Activated naive CD4-positive, alpha-beta T cell treated with anti-CD3 and anti-CD28 coated beads, Interleukin-2, amount 50 U/mL, for 24 hours (primary cell): ENCODE results near the gene SCN5A.
"Not testable (repeated sequence)": the region's sequence is repeated elsewhere in the genome, so short reads cannot be mapped to it uniquely, and the experiment has no call there.

Experiments used
- H3K27ac Mint-ChIP-seq: one replicate; pipeline ENCODE4 v1.8.0; 2021; ENCODE audit warnings: mild to moderate bottlenecking, mixed read lengths
- H3K27me3 Mint-ChIP-seq: one replicate; pipeline ENCODE4 v1.8.0; 2021; ENCODE audit warnings: mixed read lengths
- H3K36me3 Mint-ChIP-seq: one replicate; pipeline ENCODE4 v1.8.0; 2021; ENCODE audit warnings: mixed read lengths
- H3K4me1 Mint-ChIP-seq: one replicate; pipeline ENCODE4 v1.8.0; 2021; ENCODE audit warnings: mixed read lengths
- H3K4me3 Mint-ChIP-seq: one replicate; pipeline ENCODE4 v1.8.0; 2021; ENCODE audit warnings: mild to moderate bottlenecking, mixed read lengths
- H3K9me3 Mint-ChIP-seq: one replicate; pipeline ENCODE4 v1.8.0; 2021; ENCODE audit warnings: mixed read lengths

The SCN5A gene

DNA sequence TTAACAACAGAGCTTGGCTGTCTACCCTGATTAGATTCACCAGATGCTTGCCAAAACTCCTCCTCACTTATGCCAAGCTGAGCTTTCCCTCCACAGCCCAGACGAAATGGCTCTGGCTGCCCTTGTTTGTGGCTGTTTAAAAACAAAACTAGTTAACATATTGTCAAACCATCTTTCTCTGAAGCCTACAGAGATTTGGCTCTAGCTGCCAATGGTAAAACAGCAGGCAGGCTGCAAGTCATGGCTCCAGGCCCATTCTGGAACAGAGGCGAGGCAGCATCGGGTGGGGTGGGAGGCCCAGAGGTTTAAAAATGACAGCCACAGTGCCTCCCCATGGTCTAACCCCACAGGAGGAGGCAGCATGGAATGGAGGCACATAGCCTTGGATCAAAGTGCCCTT, 75.9 kb downstream of the SCN5A start:
- Mint-ChIP-seq H3K27ac (no peak overlapping the region), H3K9me3 (no peaks in the 10 kb centered on the region), H3K4me3 (no peak overlapping the region), H3K4me1 (no peaks in the 10 kb centered on the region), H3K36me3 (no peaks in the 10 kb centered on the region), H3K27me3 (peaks cover 3% of the 10 kb centered on the region)

DNA sequence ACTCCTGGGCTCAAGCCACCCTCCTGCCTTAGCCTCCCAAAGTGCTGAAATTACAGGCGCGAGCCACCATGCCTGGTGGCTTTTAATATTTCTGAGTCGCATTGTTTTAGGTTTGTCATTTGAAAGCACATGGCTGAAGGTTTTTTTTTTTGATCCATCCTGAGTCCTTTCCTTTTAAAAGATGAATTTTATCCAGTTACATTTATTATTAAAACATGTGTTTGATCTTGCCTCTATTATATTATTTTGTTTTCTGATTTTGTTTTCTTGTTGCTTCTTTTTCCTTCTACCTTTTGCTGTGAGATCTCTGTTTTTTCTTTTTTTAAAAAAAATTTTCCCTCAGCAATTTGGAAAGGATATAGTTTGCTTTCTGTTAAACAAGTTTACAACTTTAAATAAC, 76.4 kb downstream of the SCN5A start:
- Mint-ChIP-seq H3K27ac (no peak overlapping the region), H3K36me3 (no peaks in the 10 kb centered on the region), H3K9me3 (no peaks in the 10 kb centered on the region), H3K27me3 (peaks cover 3% of the 10 kb centered on the region), H3K4me3 (no peak overlapping the region), H3K4me1 (no peaks in the 10 kb centered on the region)

DNA sequence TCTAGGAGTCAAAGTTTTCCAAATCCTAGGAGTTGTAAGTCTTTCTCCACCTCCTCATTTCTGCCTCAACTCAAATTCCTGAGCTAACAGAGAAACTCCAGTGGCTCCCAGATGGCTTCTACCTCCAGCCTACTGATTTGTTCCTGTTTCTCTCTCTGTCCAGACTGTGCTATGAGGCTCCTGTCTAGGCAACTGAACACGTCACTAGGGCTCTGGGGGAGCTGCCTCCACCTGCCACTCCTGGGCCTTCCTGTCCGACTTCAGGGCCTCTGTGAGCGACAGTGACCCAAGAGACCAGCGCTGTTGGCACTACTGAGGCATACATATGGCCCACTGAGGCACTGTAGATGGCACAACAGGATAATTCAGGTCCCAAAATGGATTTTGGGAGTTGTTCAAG, 82.0 kb downstream of the SCN5A start:
- Mint-ChIP-seq H3K4me3 (no peak overlapping the region), H3K27me3 (no peaks in the 10 kb centered on the region), H3K27ac (no peak overlapping the region), H3K9me3 (no peaks in the 10 kb centered on the region), H3K4me1 (no peaks in the 10 kb centered on the region), H3K36me3 (no peaks in the 10 kb centered on the region)

DNA sequence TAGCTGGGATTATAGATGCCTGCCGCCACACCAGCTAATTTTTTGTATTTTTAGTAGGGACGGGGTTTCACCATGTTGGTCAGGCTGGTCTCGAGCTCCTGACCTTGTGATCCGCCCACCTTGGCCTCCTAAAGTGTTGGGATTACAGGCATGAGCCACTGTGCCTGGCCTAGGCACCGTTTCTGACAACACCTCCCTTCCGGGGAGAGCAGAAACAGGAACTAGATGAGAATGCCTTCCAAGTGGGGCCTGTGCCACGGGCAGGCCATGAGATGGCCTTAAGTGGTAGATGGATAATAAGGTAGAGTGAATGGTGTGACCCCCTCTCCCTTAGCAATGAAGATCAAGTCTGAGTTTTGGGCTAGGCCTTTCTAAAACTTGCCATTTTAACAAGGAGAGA, 82.7 kb downstream of the SCN5A start:
- not testable (repeated sequence) for H3K4me3 Mint-ChIP-seq, H3K27ac Mint-ChIP-seq, H3K36me3 Mint-ChIP-seq, H3K27me3 Mint-ChIP-seq, H3K9me3 Mint-ChIP-seq, H3K4me1 Mint-ChIP-seq

DNA sequence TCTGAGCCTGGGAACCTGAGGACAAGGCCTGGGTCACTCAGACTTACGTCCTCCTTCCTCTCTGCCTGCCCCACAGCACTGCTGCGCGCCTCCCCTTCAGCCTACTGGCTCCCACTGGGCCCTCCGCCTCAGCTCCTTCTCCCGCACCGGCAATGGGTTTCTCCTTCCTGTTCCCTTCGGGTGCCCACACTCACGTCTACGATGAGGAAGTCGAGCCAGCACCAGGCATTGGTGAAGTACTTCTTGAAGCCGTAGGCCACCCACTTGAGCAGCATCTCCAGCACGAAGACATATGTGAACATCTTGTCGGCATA, 83.3 kb downstream of the SCN5A start:
- Mint-ChIP-seq H3K9me3 (no peaks in the 10 kb centered on the region), H3K27ac (no peak overlapping the region), H3K27me3 (no peaks in the 10 kb centered on the region), H3K4me1 (no peaks in the 10 kb centered on the region), H3K36me3 (no peaks in the 10 kb centered on the region), H3K4me3 (no peak overlapping the region)

DNA sequence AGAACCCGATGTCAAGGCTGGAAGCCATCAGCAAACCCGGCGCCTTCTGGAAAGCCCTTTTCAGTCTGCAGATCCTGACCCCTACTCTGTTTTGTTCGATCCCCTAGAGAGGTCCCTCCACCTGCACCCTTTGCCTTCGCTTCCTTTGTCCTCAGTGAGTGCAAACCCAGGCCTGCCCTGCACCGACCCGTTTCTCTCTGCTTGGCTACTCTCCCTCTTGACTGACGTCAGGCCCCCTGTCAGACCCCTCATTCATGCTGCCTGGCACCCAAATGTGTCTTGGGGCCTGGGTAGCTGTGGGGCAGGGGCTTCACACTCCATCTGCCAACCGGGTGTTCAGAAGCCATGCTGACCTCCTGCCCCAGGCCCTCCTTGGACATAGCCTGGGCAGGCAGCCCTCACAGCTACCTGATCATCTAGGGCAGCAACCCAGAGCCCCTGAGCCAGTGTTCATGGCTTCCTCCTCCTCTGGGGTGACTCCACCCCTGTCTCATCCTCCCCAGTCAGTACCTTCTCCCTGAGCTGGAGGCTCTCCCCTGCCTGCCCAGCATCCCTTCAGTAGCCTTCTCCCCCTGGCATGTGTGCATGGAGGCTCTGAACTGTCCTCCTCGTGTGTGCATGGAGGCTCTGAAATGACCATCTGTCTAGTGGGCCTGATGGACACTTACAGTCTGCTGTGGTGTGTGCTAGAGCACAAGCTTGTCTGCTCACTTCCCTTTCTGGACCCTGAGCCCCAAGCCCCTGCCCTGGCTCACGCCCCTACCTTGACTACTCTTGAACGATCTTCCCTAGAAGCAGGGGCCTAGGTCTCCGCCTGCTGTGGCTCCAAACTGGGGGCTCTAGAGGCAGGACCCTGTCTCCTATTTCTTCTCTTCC, 83.9 kb downstream of the SCN5A start:
- Mint-ChIP-seq H3K36me3 (no peaks in the 10 kb centered on the region), H3K4me1 (no peaks in the 10 kb centered on the region), H3K27ac (no peak overlapping the region), H3K4me3 (no peak overlapping the region), H3K9me3 (no peaks in the 10 kb centered on the region), H3K27me3 (no peaks in the 10 kb centered on the region)

DNA sequence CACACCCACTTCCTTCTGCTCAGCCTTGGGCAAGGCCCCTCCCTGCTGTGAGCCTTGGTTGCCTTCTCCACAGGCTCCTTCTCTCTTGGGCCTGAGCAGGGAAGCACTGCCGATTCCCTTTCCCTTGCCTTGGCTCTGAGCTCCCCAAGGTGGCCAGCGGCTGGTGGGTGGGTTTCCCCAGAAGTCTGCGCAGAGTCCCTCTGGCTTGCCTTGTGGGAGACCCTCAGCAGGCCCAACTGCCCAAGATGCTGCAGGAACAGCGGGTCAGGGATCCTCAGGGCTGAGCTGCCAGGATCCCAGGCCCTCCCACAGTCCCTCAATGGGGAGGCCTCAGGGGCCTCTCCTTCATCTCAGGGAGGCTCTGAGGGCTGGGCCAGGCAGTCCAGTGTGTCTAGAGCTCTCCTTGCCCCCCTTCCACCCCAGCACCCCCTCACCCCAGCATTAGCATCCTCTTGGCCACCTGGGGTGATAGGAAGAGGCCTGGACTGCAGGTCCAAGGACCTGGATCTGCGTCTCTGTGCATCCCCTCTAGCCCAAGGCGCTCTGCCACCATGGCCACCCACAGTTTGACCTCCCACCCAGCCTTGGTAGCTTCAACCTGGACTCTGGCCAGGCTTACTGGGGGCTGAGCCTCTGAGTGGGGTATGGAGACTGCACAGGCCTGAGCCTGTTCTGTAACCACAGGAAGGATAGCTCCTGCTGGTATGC, 84.7 kb downstream of the SCN5A start:
- Mint-ChIP-seq H3K4me1 (no peaks in the 10 kb centered on the region), H3K27me3 (no peaks in the 10 kb centered on the region), H3K9me3 (no peaks in the 10 kb centered on the region), H3K4me3 (no peak overlapping the region), H3K27ac (no peak overlapping the region), H3K36me3 (no peaks in the 10 kb centered on the region)

DNA sequence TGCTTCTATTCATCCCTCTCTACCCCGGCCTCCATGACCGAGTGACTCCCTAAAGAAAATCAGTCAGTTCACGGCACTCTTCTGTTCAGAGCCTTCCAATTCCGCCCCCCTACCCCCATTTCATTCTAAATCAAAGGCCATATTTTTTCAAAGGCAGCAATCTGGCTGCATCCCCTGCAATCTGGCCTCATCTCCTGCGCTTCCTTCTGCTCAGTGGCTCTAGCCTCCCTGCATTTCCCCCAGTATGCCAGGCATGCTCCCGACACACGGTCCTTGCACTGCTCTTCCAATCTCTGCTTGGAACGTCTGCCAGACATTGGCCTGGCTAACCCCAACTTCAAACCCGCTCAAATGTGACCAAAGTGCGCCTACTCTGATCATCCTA, 85.6 kb downstream of the SCN5A start:
- no peaks in the 10 kb centered on the region for H3K9me3 Mint-ChIP-seq
- H3K4me1 Mint-ChIP-seq = no peaks in the 10 kb centered on the region

DNA sequence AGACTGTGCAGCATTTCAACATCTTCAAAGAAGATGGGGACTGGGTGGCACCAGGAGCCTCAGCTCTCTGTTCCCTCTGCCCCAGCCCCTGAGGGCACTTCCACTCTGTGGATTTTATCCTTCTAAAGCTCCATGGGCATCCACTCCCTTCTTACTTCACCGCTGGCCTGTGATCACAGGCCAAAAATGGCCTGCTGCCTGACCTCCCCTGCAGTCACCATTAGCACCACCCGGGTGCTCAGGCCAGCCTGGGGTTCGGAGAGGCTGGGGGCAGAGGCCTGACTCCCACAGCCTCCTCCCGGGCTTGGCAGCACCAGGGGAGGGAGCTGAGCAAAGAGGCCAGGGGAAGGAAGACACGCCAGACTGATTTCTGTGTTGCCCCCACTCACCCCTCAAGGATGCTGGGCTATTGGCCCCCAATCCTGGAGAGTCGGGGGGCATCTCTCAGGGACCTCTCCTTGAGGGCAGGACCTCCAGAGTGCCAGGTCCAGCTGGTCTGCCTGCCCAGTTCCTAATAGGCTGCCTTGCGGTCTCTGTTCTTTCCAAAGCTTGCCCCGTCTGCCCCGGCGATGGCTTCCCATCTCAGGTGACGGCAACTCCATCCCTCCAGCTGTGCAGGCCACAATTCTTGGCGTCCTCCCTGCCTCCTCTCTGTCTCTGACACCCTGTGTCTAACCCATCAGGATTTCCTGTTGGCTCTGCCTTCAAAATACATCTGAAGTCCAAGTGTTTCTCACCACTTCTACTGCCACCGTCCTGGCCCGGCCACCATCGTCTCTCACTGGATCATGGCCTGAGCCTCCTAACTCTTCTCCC, 86.2 kb downstream of the SCN5A start:
- H3K36me3 Mint-ChIP-seq = no peaks in the 10 kb centered on the region

More for the DNA sequence above, 85.6 kb downstream of the SCN5A start:
- H3K27me3 Mint-ChIP-seq = no peaks in the 10 kb centered on the region
- no peak overlapping the region for H3K4me3 Mint-ChIP-seq
- H3K36me3 Mint-ChIP-seq = no peaks in the 10 kb centered on the region
- H3K27ac Mint-ChIP-seq = no peak overlapping the region

DNA sequence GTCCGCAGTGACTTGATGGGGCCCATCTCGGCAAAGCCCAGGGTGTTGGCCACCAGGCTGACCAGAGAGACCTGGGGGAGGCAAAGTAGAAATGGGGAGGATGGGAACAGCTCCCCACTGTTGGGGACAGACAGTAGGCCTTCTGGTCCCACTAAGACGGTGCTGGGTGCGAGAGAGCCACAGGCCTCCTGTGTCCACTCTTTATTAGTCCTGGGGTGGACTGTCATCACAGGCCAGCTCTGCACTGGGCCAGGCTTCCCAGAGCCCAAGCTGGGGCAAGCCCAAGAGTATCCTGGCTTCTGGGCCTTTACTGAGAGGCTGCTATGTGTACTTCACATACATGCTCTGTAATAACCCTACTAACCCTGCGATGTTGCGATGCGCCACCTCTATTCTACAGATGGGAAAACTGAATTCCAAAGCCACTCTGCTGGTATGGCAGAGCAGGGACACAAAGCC, 87.0 kb downstream of the SCN5A start:
- no peak overlapping the region for H3K27ac Mint-ChIP-seq
- no peaks in the 10 kb centered on the region for H3K9me3 Mint-ChIP-seq
- H3K36me3 Mint-ChIP-seq = no peaks in the 10 kb centered on the region
- no peaks in the 10 kb centered on the region for H3K4me1 Mint-ChIP-seq
- H3K4me3 Mint-ChIP-seq = no peak overlapping the region
- no peaks in the 10 kb centered on the region for H3K27me3 Mint-ChIP-seq

More for the DNA sequence above, 86.2 kb downstream of the SCN5A start:
- Mint-ChIP-seq H3K27me3 (no peaks in the 10 kb centered on the region), H3K4me1 (no peaks in the 10 kb centered on the region), H3K9me3 (no peaks in the 10 kb centered on the region), H3K27ac (no peak overlapping the region), H3K4me3 (no peak overlapping the region)

DNA sequence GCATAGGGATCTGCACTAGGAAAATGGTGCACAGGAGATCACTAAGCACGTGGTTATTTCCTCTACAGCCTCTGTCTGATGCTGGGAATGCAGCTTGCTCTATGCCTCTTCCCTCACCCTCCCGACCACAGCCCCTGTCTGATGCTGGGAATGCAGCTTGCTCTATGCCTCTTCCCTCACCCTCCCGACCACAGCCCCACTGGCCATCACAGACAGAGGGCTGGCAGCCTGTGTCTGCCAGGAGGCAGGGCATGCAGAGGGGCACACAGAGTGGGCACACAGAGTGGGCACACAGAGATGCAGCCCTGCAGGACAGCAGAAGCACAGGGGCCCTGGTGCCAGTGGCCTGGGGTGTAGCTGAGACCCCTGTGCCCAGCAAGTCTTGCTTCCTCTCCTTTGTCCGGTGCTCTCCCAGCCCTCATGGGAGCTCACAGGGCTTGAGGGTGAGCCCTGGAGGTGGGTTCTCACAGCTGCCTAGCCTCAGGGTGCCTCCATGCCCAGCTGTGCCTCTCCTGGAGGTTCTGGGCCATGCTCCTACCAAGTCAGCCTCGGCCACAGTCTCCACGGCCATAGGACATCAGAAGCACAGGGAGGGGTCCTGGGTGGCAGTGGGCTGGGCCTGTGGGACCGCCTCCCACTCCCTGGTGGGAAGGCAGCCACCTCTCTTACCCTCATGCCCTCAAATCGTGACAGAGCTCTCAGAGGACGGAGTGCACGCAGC, 87.6 kb downstream of the SCN5A start:
- no peak overlapping the region for H3K27ac Mint-ChIP-seq
- H3K4me1 Mint-ChIP-seq = no peaks in the 10 kb centered on the region
- H3K27me3 Mint-ChIP-seq = no peaks in the 10 kb centered on the region
- no peaks in the 10 kb centered on the region for H3K36me3 Mint-ChIP-seq
- no peaks in the 10 kb centered on the region for H3K9me3 Mint-ChIP-seq
- no peak overlapping the region for H3K4me3 Mint-ChIP-seq

DNA sequence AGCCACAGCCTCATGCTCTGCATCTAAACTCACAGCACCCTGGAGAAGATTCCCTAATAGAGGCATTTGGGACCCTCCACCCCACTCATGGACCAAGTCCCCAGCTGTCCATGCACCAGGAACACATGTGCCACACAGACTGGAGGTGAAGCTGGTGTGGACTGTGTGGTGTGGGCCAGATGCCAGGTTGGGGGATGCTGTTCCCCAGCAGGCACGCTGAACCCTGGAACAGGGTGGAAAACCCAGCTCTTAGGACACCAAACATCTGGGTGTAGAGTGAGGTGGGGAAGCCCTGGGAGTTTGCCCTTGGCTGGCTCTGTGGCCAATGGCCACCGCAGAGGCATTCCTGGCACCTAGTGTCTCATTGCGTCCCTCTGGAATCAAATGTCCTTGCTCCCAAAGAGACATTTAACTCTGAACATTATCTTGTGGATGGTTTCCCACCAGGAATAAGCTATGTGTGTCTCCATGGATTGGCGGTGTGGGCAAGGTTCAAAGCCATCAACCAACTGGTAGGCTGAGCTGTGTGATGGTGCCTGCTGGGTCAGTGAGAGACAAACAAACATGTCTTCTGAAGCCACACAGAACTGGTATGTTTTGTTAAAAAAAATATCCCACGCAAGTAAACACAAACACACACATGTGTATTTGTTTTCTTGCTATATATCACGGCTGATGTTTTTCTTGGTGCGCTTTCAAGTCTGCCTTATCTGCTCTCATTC, 88.3 kb downstream of the SCN5A start:
- H3K4me1 Mint-ChIP-seq = no peaks in the 10 kb centered on the region
- no peaks in the 10 kb centered on the region for H3K36me3 Mint-ChIP-seq
- no peaks in the 10 kb centered on the region for H3K27me3 Mint-ChIP-seq
- no peak overlapping the region for H3K27ac Mint-ChIP-seq
- no peak overlapping the region for H3K4me3 Mint-ChIP-seq
- H3K9me3 Mint-ChIP-seq = no peaks in the 10 kb centered on the region

DNA sequence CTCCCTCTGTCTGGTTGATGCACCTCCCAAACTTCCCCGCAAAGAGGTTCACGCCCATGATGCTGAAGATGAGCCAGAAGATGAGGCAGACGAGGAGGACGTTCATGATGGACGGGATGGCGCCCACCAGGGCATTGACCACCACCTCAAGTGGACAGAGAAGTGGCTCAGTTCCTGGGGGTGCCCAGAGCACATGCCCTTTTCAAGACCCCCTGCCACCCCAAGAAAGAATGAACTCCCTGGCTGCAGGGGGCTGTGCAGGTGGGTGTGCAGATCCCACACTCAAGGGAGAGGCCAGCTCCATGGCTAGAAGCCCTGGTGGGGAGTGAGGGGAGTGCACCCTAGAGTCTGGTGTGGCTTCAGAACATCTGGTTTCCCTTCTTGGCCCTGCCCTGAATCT, 89.2 kb downstream of the SCN5A start:
- no peaks in the 10 kb centered on the region for H3K9me3 Mint-ChIP-seq
- H3K36me3 Mint-ChIP-seq = no peaks in the 10 kb centered on the region
- H3K27me3 Mint-ChIP-seq = no peaks in the 10 kb centered on the region
- no peak overlapping the region for H3K27ac Mint-ChIP-seq
- H3K4me1 Mint-ChIP-seq = no peaks in the 10 kb centered on the region
- H3K4me3 Mint-ChIP-seq = no peak overlapping the region

DNA sequence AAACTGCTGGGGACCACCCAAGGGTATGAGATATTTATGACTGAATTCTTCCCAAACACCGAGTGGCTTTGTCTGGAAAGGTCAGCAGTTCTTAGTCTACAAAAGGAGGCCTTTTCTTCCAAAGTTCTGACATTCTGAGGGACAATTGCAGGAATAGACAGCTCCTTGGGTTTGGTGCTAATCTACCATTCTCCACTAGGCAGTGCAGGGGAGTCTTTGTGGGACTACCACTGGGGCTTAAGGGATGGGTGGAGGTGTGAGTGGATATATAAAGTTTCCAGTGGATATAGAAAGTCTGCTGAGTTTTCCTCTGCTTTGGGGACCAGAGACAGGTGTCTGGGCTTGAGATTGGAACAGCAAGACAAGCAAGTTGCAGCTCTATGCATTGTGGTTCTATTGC, 90.6 kb downstream of the SCN5A start:
- no peaks in the 10 kb centered on the region for H3K36me3 Mint-ChIP-seq
- H3K27ac Mint-ChIP-seq = no peak overlapping the region
- H3K27me3 Mint-ChIP-seq = no peaks in the 10 kb centered on the region
- no peaks in the 10 kb centered on the region for H3K4me1 Mint-ChIP-seq
- H3K4me3 Mint-ChIP-seq = no peak overlapping the region
- no peaks in the 10 kb centered on the region for H3K9me3 Mint-ChIP-seq
